Nephron (organoid): ENCODE measurements around the gene P2RX3.
"Not testable (repeated sequence)": the region's sequence is repeated elsewhere in the genome, so short reads cannot be mapped to it uniquely, and the experiment has no call there.

ENCODE experiments used
- H3K27ac Mint-ChIP-seq, 3 experiments: 2 replicates each; pipeline ENCODE4 v1.8.0; 2020; ENCODE audit warnings: mixed read lengths in 3 of 3, mild to moderate bottlenecking in 2 of 3, moderate library complexity in 1 of 3
- H3K27me3 Mint-ChIP-seq: 2 replicates; pipeline ENCODE4 v1.8.0; 2021; ENCODE audit warnings: low read depth, mild to moderate bottlenecking, moderate library complexity, mixed read lengths
- H3K36me3 Mint-ChIP-seq: 2 replicates; pipeline ENCODE4 v1.8.0; 2020; ENCODE audit warnings: low read depth, mixed read lengths
- H3K4me1 Mint-ChIP-seq: 2 replicates; pipeline ENCODE4 v1.8.0; 2020; ENCODE audit warnings: mixed read lengths
- H3K4me3 Mint-ChIP-seq, 3 experiments: 2 replicates each; pipeline ENCODE4 v1.8.0; 2020; ENCODE audit warnings: mild to moderate bottlenecking in 3 of 3, mixed read lengths in 3 of 3, moderate library complexity in 2 of 3
- H3K9me3 Mint-ChIP-seq: 2 replicates; pipeline ENCODE4 v1.8.0; 2020; ENCODE audit warnings: mixed read lengths
- CTCF ChIP-seq, 3 experiments: fragments of 200-600 bp; sonication (generic); IDR thresholded peaks; one replicate each; pipeline ENCODE4 v1.5.0; 2021; ENCODE audit warnings: antibody characterized with exemption in 3 of 3; ENCODE audit not compliant: unreplicated experiment in 3 of 3

The P2RX3 gene

GRCh38 chr11:57359396-57359795, 21.2 kb downstream of the P2RX3 start:
- Mint-ChIP-seq H3K4me3 (no peak overlapping the region), H3K4me1 (peaks cover 29% of the 10 kb centered on the region), H3K27me3 (peaks cover 13% of the 10 kb centered on the region), H3K36me3 (no peaks in the 10 kb centered on the region), H3K27ac (no peak overlapping the region), H3K9me3 (no peaks in the 10 kb centered on the region)
- TF ChIP-seq CTCF (IDR thresholded peaks at IDR 0.05; ENCODE audit: unreplicated experiment in 3 of 3): no peak

DNA sequence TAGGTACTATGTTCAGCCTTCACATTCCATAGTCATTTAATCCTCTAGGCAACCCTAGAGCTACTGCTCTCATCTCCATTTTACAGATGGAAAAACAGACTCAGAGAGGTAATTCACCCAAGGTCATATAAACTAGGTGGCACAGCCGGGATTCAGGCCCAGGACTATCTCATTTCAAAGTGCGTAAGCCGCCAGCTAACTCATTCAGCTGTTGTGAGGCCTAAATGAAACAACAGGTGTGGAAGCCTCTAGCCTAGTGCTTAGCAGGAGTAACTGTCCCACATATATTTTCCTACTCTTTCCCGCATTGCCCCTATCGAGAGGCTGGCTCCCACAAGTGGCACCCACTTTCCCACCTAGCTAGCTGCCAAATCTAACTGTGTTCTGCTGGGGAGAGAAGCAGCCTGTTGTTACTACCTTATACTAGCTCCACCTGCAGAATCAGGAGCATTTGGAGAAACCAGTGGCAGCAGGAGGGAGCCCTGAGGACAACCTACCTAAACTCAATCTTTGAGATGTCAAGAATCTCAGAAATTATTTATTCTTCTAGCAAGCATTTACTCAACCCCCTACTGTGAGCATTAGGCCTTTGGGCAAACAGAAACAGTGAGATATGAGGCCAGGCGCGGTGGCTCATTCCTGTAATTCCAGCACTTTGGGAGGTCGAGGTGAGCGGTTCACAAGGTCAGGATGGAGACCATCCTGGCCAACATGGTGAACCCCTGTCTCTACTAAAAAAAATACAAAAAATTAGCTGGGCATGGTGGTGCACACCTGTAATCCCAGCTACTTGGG, 21.9 kb downstream of the P2RX3 start:
- no peak overlapping the region for H3K27ac Mint-ChIP-seq
- no peaks in the 10 kb centered on the region for H3K36me3 Mint-ChIP-seq
- no peak for TF ChIP-seq CTCF (IDR thresholded peaks at IDR 0.05; ENCODE audit: unreplicated experiment in 3 of 3)
- H3K9me3 Mint-ChIP-seq: no peaks in the 10 kb centered on the region
- peaks cover 10% of the 10 kb centered on the region for H3K27me3 Mint-ChIP-seq
- peaks cover 23% of the 10 kb centered on the region for H3K4me1 Mint-ChIP-seq
- no peak overlapping the region for H3K4me3 Mint-ChIP-seq

DNA sequence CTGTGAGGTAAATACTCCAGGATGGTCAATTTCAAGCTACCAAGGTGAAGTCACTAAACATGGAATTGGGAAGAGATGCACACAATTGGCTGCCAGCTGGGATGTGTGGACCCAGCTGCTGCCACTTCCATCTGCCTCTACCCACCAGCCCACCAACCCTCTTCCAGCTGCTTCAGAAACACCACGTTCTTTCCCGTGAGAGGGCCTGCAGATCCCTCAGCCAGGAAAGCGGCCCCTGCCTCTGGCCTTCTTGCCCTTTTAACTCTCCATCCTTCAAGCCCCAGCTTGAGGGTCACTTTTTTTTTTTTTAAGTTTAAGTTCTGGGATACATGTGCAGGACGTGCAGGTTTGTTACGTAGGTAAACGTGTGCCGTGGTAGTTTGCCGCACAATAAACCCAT, 22.8 kb downstream of the P2RX3 start:
- H3K4me3 Mint-ChIP-seq: no peak overlapping the region
- peaks cover 10% of the 10 kb centered on the region for H3K27me3 Mint-ChIP-seq
- no peak overlapping the region for H3K27ac Mint-ChIP-seq
- H3K36me3 Mint-ChIP-seq: no peaks in the 10 kb centered on the region
- H3K4me1 Mint-ChIP-seq: peaks cover 23% of the 10 kb centered on the region
- TF ChIP-seq CTCF (IDR thresholded peaks at IDR 0.05; ENCODE audit: unreplicated experiment in 3 of 3): no peak
- H3K9me3 Mint-ChIP-seq: no peaks in the 10 kb centered on the region

DNA sequence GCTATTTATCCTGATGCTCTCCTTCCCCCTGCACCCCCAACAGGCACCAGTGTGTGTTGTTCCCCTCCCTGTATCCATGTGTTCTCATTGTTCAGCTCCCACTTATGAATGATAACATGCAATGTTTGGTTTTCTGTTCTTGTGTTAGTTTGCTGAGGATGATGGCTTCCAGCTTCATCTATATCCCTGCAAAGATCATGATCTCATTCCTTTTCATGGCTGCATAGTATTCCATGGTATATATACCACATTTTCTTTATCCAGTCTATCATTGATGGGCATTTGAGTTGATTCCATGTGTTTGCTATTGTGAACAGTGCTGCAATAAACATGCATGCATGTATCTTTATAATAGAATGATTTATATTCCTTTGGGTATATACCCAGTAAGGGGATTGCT, 23.3 kb downstream of the P2RX3 start:
- not testable (repeated sequence) for H3K27ac Mint-ChIP-seq, H3K27me3 Mint-ChIP-seq, H3K4me3 Mint-ChIP-seq, H3K36me3 Mint-ChIP-seq, H3K9me3 Mint-ChIP-seq
- peaks cover 23% of the 10 kb centered on the region for H3K4me1 Mint-ChIP-seq

GRCh38 chr11:57361926-57362325, 23.8 kb downstream of the P2RX3 start:
- no peak for TF ChIP-seq CTCF (IDR thresholded peaks at IDR 0.05; ENCODE audit: unreplicated experiment in 3 of 3)
- no peak overlapping the region for H3K4me3 Mint-ChIP-seq
- no peaks in the 10 kb centered on the region for H3K36me3 Mint-ChIP-seq
- H3K4me1 Mint-ChIP-seq: peaks cover 23% of the 10 kb centered on the region
- H3K27ac Mint-ChIP-seq: no peak overlapping the region
- peaks cover 7% of the 10 kb centered on the region for H3K27me3 Mint-ChIP-seq
- no peaks in the 10 kb centered on the region for H3K9me3 Mint-ChIP-seq

DNA sequence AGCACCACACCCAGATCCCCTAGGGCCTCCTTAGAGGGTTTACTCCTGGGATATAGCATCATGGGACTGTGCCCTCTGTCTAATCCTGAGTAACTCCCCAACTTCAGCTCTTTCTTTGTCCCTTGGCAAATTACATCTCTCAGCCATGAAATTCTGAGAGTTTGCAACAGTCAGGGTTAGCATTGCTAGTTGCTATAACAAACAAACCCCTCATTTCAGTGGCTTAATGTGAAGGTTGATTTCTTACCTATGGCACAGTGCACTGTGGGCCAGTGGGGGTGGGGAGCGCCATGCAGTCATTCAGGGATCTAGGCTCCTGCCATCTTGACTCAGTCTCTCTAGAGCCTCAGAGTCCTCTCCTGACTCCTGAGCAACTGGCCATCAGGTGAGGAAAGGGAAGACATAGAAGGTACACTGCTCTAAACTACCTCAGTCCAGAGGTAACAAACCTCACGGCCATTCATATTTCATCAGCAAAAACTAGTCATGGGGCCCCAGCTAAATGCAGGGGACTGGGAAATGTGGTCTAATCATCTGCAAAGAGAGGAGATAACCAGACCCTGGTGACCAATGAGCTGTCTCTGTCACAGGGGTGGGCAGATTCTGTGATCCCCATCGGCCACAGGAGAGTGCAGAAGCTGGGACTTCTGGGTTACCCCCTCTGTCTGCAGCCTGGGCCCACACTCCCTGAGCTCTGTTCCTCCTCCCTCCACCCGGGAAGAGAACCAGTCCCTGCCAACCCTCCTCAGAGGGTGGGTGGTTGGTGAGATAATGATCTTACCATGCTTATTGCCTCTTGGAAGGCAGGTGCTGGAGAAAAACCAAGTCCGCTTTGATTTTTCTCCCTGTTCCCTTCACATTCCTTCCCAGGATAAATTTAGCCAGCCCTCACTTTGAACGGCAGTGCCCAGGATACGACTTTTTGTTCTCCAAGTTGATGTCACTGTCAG, 25.3 kb downstream of the P2RX3 start:
- TF ChIP-seq CTCF (IDR thresholded peaks at IDR 0.05; ENCODE audit: unreplicated experiment in 3 of 3): no peak
- no peaks in the 10 kb centered on the region for H3K9me3 Mint-ChIP-seq
- peaks cover 7% of the 10 kb centered on the region for H3K27me3 Mint-ChIP-seq
- H3K36me3 Mint-ChIP-seq: no peaks in the 10 kb centered on the region
- H3K4me1 Mint-ChIP-seq: peaks cover 14% of the 10 kb centered on the region
- no peak overlapping the region for H3K27ac Mint-ChIP-seq
- H3K4me3 Mint-ChIP-seq: no peak overlapping the region
